HepG2 (cell line): ENCODE measurements around the gene NUDCD3.

Source experiments
- AGO2 ChIP-seq: fragments of 200-400 bp; formaldehyde crosslinking; optimal IDR thresholded peaks from 2 replicates; pipeline ENCODE3; 2017; ENCODE audit warnings: mild to moderate bottlenecking, low read depth, low read length, moderate library complexity
- ATF1 ChIP-seq: IDR thresholded peaks from 2 replicates; pipeline ENCODE4 v1.6.1; 2016; ENCODE audit warnings: mild to moderate bottlenecking, control low read depth
- PAX8 ChIP-seq: sonication (generic); formaldehyde crosslinking; IDR thresholded peaks from 2 replicates; pipeline ENCODE4 v1.8.0; 2022; ENCODE audit warnings: mild to moderate bottlenecking, missing genetic modification reagents, borderline replicate concordance
- POLR2A ChIP-seq, 2 experiments: IDR thresholded peaks; 2 replicates each; pipeline ENCODE4 v1.6.1; 2011; ENCODE audit warnings: low read depth in 2 of 2, low read length in 2 of 2, mild to moderate bottlenecking in 1 of 2, moderate library complexity in 1 of 2; ENCODE audit not compliant: insufficient read depth in 1 of 2
- ZFP37 ChIP-seq: sonication (generic); formaldehyde crosslinking; IDR thresholded peaks from 2 replicates; pipeline ENCODE4 v1.4.0; 2020; ENCODE audit warnings: missing genetic modification reagents, borderline replicate concordance
- ZNF274 ChIP-seq: sonication (generic); formaldehyde crosslinking; IDR thresholded peaks from 2 replicates; pipeline ENCODE4 v1.5.1; 2020; ENCODE audit warnings: mild to moderate bottlenecking, missing genetic modification reagents
- ZNF7 ChIP-seq: IDR thresholded peaks from 2 replicates; pipeline ENCODE4 v1.6.1; 2016; ENCODE audit warnings: missing biosample characterization, missing genetic modification reagents
- TF ChIP-seq, protein P1 (sequence below): sonication (generic); formaldehyde crosslinking; IDR thresholded peaks from 2 replicates; pipeline ENCODE4 v1.8.0; 2022; ENCODE audit warnings: low read depth, missing genetic modification reagents
- TF ChIP-seq, protein P2 (sequence below): sonication (generic); formaldehyde crosslinking; IDR thresholded peaks from 2 replicates; pipeline ENCODE4 v1.5.0; 2020; ENCODE audit warnings: mild to moderate bottlenecking, missing genetic modification reagents, moderate library complexity
- TF ChIP-seq, protein P3 (sequence below): IDR thresholded peaks from 2 replicates; pipeline ENCODE4 v1.6.1; 2012; ENCODE audit warnings: low read length, improper control_type of control experiment
- TF ChIP-seq, protein P4 (sequence below): IDR thresholded peaks from 2 replicates; pipeline ENCODE4 v1.6.1; 2016; ENCODE audit warnings: control low read depth

DNA sequence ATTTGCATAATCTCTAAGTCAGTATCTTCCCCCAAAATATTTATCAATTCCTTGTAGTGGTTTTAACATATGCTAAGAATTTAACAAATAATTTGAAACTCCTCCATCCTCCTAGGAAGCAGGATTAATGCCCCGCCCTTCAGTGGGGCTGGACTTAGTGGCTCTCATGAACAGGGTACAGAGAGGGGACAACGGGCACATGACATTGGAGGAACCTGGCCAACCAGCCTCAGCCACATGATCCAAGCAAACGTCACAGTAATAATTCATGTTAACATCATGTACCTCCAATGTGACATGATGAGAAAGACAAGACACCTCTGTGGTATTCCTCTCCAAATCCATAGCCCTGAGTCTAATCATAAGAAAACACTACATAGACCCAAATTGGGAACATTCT is 50.5 kb downstream of the NUDCD3 start:
- TF ChIP-seq, protein P1, sequence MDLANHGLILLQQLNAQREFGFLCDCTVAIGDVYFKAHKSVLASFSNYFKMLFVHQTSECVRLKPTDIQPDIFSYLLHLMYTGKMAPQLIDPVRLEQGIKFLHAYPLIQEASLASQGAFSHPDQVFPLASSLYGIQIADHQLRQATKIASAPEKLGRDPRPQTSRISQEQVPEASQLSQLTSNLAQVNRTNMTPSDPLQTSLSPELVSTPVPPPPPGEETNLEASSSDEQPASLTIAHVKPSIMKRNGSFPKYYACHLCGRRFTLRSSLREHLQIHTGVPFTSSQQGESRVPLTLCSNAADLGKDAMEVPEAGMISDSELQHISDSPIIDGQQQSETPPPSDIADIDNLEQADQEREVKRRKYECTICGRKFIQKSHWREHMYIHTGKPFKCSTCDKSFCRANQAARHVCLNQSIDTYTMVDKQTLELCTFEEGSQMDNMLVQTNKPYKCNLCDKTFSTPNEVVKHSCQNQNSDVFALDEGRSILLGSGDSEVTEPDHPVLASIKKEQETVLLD (CRISPR knock-in tag): no peak
- TF ChIP-seq, protein P2, sequence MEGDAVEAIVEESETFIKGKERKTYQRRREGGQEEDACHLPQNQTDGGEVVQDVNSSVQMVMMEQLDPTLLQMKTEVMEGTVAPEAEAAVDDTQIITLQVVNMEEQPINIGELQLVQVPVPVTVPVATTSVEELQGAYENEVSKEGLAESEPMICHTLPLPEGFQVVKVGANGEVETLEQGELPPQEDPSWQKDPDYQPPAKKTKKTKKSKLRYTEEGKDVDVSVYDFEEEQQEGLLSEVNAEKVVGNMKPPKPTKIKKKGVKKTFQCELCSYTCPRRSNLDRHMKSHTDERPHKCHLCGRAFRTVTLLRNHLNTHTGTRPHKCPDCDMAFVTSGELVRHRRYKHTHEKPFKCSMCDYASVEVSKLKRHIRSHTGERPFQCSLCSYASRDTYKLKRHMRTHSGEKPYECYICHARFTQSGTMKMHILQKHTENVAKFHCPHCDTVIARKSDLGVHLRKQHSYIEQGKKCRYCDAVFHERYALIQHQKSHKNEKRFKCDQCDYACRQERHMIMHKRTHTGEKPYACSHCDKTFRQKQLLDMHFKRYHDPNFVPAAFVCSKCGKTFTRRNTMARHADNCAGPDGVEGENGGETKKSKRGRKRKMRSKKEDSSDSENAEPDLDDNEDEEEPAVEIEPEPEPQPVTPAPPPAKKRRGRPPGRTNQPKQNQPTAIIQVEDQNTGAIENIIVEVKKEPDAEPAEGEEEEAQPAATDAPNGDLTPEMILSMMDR (CRISPR knock-in tag): no peak
- TF ChIP-seq ZFP37: no peak
- TF ChIP-seq AGO2: no peak
- no peak for TF ChIP-seq ZNF274 (CRISPR knock-in tag)
- TF ChIP-seq ATF1 (CRISPR knock-in tag): no peak
- TF ChIP-seq POLR2A (IDR thresholded peaks at IDR 0.05; ENCODE audit: insufficient read depth in 1 of 2, low read depth in 2 of 2, low read length in 2 of 2): no peak
- TF ChIP-seq PAX8 (CRISPR knock-in tag): no peak
- TF ChIP-seq ZNF7: no peak
- TF ChIP-seq, protein P3, sequence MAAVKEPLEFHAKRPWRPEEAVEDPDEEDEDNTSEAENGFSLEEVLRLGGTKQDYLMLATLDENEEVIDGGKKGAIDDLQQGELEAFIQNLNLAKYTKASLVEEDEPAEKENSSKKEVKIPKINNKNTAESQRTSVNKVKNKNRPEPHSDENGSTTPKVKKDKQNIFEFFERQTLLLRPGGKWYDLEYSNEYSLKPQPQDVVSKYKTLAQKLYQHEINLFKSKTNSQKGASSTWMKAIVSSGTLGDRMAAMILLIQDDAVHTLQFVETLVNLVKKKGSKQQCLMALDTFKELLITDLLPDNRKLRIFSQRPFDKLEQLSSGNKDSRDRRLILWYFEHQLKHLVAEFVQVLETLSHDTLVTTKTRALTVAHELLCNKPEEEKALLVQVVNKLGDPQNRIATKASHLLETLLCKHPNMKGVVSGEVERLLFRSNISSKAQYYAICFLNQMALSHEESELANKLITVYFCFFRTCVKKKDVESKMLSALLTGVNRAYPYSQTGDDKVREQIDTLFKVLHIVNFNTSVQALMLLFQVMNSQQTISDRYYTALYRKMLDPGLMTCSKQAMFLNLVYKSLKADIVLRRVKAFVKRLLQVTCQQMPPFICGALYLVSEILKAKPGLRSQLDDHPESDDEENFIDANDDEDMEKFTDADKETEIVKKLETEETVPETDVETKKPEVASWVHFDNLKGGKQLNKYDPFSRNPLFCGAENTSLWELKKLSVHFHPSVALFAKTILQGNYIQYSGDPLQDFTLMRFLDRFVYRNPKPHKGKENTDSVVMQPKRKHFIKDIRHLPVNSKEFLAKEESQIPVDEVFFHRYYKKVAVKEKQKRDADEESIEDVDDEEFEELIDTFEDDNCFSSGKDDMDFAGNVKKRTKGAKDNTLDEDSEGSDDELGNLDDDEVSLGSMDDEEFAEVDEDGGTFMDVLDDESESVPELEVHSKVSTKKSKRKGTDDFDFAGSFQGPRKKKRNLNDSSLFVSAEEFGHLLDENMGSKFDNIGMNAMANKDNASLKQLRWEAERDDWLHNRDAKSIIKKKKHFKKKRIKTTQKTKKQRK: no peak
- TF ChIP-seq, protein P4, sequence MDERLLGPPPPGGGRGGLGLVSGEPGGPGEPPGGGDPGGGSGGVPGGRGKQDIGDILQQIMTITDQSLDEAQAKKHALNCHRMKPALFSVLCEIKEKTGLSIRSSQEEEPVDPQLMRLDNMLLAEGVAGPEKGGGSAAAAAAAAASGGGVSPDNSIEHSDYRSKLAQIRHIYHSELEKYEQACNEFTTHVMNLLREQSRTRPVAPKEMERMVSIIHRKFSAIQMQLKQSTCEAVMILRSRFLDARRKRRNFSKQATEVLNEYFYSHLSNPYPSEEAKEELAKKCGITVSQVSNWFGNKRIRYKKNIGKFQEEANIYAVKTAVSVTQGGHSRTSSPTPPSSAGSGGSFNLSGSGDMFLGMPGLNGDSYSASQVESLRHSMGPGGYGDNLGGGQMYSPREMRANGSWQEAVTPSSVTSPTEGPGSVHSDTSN (CRISPR knock-in tag): no peak
